Activated CD4-positive, alpha-beta T cell treated with anti-CD3 and anti-CD28 coated beads for 48 hours (primary cell): Measurements from ENCODE around the gene NUBP2.

Experiments
- DNase-seq: peaks from one replicate; pipeline ENCODE4 v3.0.0-alpha.2; 2020

Gene NUBP2

GRCh38 chr16:1782408-1783264, at the start of gene NUBP2, which contains the start of gene SPSB3:
Gene NUBP2, plus strand, starts transcription at chr16:1782960. Its CDS starts 61 bp downstream, at chr16:1783021.
Gene SPSB3, minus strand, starts transcription at chr16:1782571. Its CDS starts 1,088 bp downstream, at chr16:1781483.
- peak; percentile 99 for DNase-seq

GRCh38 chr16:1734123-1734522, 48.6 kb upstream of the NUBP2 start:
- DNase-seq = no peak

- no peak for DNase-seq
These were observed 47.9 kb upstream of the NUBP2 start for GRCh38 chr16:1734816-1735215.

GRCh38 chr16:1740234-1740633, 42.5 kb upstream of the NUBP2 start:
- no peak for DNase-seq

- no peak for DNase-seq
These were observed 41.8 kb upstream of the NUBP2 start for GRCh38 chr16:1740781-1741490.

GRCh38 chr16:1741553-1742165, 41.1 kb upstream of the NUBP2 start:
- no peak for DNase-seq

- no peak for DNase-seq
These were observed 39.1 kb upstream of the NUBP2 start for GRCh38 chr16:1743376-1744337.

- no peak for DNase-seq
These were observed 38.4 kb upstream of the NUBP2 start for GRCh38 chr16:1744338-1744840.

GRCh38 chr16:1745181-1745899, 37.4 kb upstream of the NUBP2 start:
- DNase-seq = no peak

- DNase-seq = no peak
These were observed 36.7 kb upstream of the NUBP2 start for GRCh38 chr16:1745900-1746692.

- no peak for DNase-seq
These were observed 36.0 kb upstream of the NUBP2 start for GRCh38 chr16:1746693-1747195.

GRCh38 chr16:1747934-1748333, 34.8 kb upstream of the NUBP2 start:
- DNase-seq = no peak

GRCh38 chr16:1749152-1750117, 33.3 kb upstream of the NUBP2 start:
- DNase-seq = no peak

- no peak for DNase-seq
These were observed 30.8 kb upstream of the NUBP2 start for GRCh38 chr16:1751946-1752345.

GRCh38 chr16:1752853-1753252, 29.9 kb upstream of the NUBP2 start:
- DNase-seq = no peak

- no peak for DNase-seq
These were observed 28.6 kb upstream of the NUBP2 start for GRCh38 chr16:1754204-1754603.

- DNase-seq = no peak
These were observed 24.9 kb upstream of the NUBP2 start for GRCh38 chr16:1757714-1758461.

GRCh38 chr16:1758923-1759322, 23.8 kb upstream of the NUBP2 start:
- no peak for DNase-seq
